Measurements from ENCODE around the gene RALGAPA1.

- TF ChIP-seq CTCF (IDR thresholded peaks at IDR 0.05; ENCODE audit: low read depth, low read length, poor library complexity, severe bottlenecking) = no peak
- no peak for TF ChIP-seq EZH2phosphoT487 (IDR thresholded peaks at IDR 0.05; ENCODE audit: borderline replicate concordance, low read length)
Measured at GRCh38 chr14:35779368-35779767, 29.7 kb downstream of the RALGAPA1 start.

Data from DOHH2 (cell line).